ENCODE measurements around the gene FBRSL1. TPM values are rescaled to one million over a fixed set of nuclear protein-coding genes. Genes with fewer than 3 reads are reported as not detected.

The FBRSL1 gene
- total RNA-seq, 1 experiment from 2014 or later = 45.3 TPM

GRCh38 chr12:132544080-132544397 lies 54.1 kb downstream of the FBRSL1 start:
- no peak for TF ChIP-seq CTCF (conservative IDR thresholded peaks at IDR 0.05; ENCODE audit: low read depth, low read length)
- TF ChIP-seq EZH2phosphoT487 (IDR thresholded peaks at IDR 0.05; ENCODE audit: borderline replicate concordance, low read length) = no peak
- TF ChIP-seq EZH2 (IDR thresholded peaks at IDR 0.05; ENCODE audit: low read length, unreplicated experiment) = no peak
- Histone ChIP-seq H3K27me3 (ENCODE audit: low read length) (no peaks in the 10 kb centered on the region), H3K79me2 (ENCODE audit: low read length) (no peaks in the 10 kb centered on the region), H3K27ac (ENCODE audit: low read length) (no peak overlapping the region), H2AFZ (ENCODE audit: low read length) (no peak overlapping the region), H3K4me1 (ENCODE audit: insufficient read depth, low read length) (no peaks in the 10 kb centered on the region), H3K4me2 (ENCODE audit: low read length) (no peak overlapping the region), H4K20me1 (ENCODE audit: low read length) (no peaks in the 10 kb centered on the region), H3K4me3 (ENCODE audit: low read length) (no peak overlapping the region), H3K9me3 (ENCODE audit: low read length) (no peaks in the 10 kb centered on the region), H3F3A (ENCODE audit: low read length, unreplicated experiment) (no peaks in the 10 kb centered on the region), H3K9ac (ENCODE audit: low read length) (no peak overlapping the region), H3K9me2 (replicated peaks; ENCODE audit: low read length) (no peaks in the 10 kb centered on the region), H3K36me3 (ENCODE audit: low read depth, low read length) (no peaks in the 10 kb centered on the region; the same call in 1 of the 2 replicates)
- ChIA-PET POLR2A (ENCODE audit: unreplicated experiment) (no interaction called here), CTCF (no interaction called here)
- no peak for ATAC-seq
- BruUV-seq (replicated peaks) = no TSS peak
- no peak for DNase-seq
- intact Hi-C loops (cut with micrococcal nuclease) = no loop called here

DNA sequence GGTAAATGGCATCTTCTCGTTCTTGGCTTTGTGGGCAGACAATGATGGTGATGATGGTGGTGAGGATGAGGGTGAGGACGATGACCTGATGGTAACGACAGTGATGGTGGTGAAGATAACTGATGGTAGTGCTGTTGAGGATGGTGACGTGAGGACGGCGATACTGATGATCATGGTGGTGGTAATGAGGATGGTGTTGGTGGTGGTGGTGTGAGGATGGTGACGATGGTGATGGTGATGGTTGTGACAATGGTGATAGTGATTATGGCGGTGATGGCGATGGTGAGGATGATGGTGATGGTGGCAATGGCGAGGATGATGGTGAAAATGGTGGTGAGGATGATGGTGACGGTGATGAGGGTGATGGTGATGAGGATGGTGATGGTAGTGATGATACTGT lies 54.5 kb downstream of the FBRSL1 start:
- H3K79me2 ChIP-seq (ENCODE audit: low read length) = no peaks in the 10 kb centered on the region
- ATAC-seq (no peak), DNase-seq (no peak)
- H3K4me1 ChIP-seq (ENCODE audit: insufficient read depth, low read length) = no peaks in the 10 kb centered on the region
- no peak overlapping the region for H3K27ac ChIP-seq (ENCODE audit: low read length)
- BruUV-seq (replicated peaks) = no TSS peak
- H3K4me2 ChIP-seq (ENCODE audit: low read length) = no peak overlapping the region
- no peaks in the 10 kb centered on the region for H3K9me3 ChIP-seq (ENCODE audit: low read length)
- no peaks in the 10 kb centered on the region for H3K27me3 ChIP-seq (ENCODE audit: low read length)
- H4K20me1 ChIP-seq (ENCODE audit: low read length) = no peaks in the 10 kb centered on the region
- no peaks in the 10 kb centered on the region for H3F3A ChIP-seq (ENCODE audit: low read length, unreplicated experiment)
- TF ChIP-seq CTCF (conservative IDR thresholded peaks at IDR 0.05; ENCODE audit: low read depth, low read length) (no peak), EZH2phosphoT487 (IDR thresholded peaks at IDR 0.05; ENCODE audit: borderline replicate concordance, low read length) (no peak), EZH2 (IDR thresholded peaks at IDR 0.05; ENCODE audit: low read length, unreplicated experiment) (no peak)
- intact Hi-C loops (cut with micrococcal nuclease) = no loop called here
- H3K36me3 ChIP-seq (ENCODE audit: low read depth, low read length) = no peaks in the 10 kb centered on the region; the same call in 1 of the 2 replicates
- POLR2A ChIA-PET (ENCODE audit: unreplicated experiment) = no interaction called here
- CTCF ChIA-PET = no interaction called here
- H2AFZ ChIP-seq (ENCODE audit: low read length) = no peak overlapping the region
- no peak overlapping the region for H3K9ac ChIP-seq (ENCODE audit: low read length)
- H3K9me2 ChIP-seq (replicated peaks; ENCODE audit: low read length) = no peaks in the 10 kb centered on the region
- no peak overlapping the region for H3K4me3 ChIP-seq (ENCODE audit: low read length)

DNA sequence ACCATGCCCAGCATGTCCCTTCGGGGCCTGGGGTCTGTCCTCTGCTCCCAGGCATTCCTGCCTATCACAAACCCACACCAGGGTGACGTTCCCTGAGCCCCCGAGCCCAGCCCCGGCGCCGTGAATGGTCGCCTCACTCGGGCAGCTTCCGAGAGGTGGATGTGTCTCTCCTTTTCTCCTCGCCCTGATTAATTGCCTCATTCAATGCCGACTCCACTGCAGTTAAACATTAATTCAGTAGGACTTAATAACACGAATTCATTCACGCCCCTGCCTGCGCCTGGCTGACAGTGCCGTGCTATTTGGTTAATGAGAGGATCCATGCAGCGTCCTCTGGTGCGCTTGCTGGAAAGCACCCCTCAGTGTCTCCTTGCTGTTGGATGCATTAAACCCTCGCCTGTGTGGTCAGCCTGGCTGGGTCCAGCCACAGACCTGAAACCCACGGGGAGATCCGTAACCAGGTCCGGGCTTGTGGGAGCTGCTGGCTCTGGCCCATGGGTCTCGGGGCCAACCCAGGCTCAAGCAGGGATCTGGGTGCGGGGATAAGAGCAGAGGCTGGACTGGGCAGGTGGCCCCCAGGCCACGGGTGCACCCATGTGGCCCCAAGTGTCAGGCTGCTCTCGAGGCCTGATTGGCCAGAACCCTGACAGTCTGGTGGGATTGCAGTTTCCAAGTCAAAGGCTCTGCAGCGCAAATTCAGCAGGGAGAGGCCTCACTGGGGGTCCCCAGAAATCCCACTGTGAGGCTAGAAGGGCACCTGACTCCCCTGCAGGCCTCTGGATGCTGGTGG lies 55.4 kb downstream of the FBRSL1 start:
- ChIA-PET CTCF (no interaction called here), POLR2A (ENCODE audit: unreplicated experiment) (no interaction called here)
- Histone ChIP-seq H4K20me1 (ENCODE audit: low read length) (no peaks in the 10 kb centered on the region), H3K36me3 (ENCODE audit: low read depth, low read length) (no peaks in the 10 kb centered on the region; the same call in 1 of the 2 replicates), H2AFZ (ENCODE audit: low read length) (no peak overlapping the region), H3K9me3 (ENCODE audit: low read length) (no peaks in the 10 kb centered on the region), H3K9me2 (replicated peaks; ENCODE audit: low read length) (no peaks in the 10 kb centered on the region), H3K4me1 (ENCODE audit: insufficient read depth, low read length) (no peaks in the 10 kb centered on the region), H3K4me2 (ENCODE audit: low read length) (no peak overlapping the region), H3K27me3 (ENCODE audit: low read length) (no peaks in the 10 kb centered on the region), H3K9ac (ENCODE audit: low read length) (no peak overlapping the region), H3K79me2 (ENCODE audit: low read length) (no peaks in the 10 kb centered on the region), H3K4me3 (ENCODE audit: low read length) (no peak overlapping the region), H3K27ac (ENCODE audit: low read length) (no peak overlapping the region), H3F3A (ENCODE audit: low read length, unreplicated experiment) (no peaks in the 10 kb centered on the region)
- no peak for TF ChIP-seq CTCF (conservative IDR thresholded peaks at IDR 0.05; ENCODE audit: low read depth, low read length)
- TF ChIP-seq EZH2phosphoT487 (IDR thresholded peaks at IDR 0.05; ENCODE audit: borderline replicate concordance, low read length) = no peak
- no peak for TF ChIP-seq EZH2 (IDR thresholded peaks at IDR 0.05; ENCODE audit: low read length, unreplicated experiment)
- intact Hi-C loops (cut with micrococcal nuclease) = no loop called here
- no peak for ATAC-seq
- BruUV-seq (replicated peaks) = no TSS peak
- DNase-seq = no peak

All from PC-3 (cell line).